ACC112 (cell line): Measurements from ENCODE around the gene CKS1B.

ENCODE experiments used
- H2AFZ ChIP-seq: fragments of 200-600 bp; sonication (generic); one replicate; pipeline ENCODE4 v1.6.0; 2017; ENCODE audit warnings: antibody characterized with exemption, low read length; ENCODE audit not compliant: unreplicated experiment
- H3K27ac ChIP-seq: fragments of 200-600 bp; sonication (generic); 2 replicates; pipeline ENCODE4 v1.5.1; 2014; ENCODE audit warnings: low read depth, mild to moderate bottlenecking, antibody characterized with exemption, low read length, moderate library complexity
- H3K27me3 ChIP-seq: fragments of 200-600 bp; sonication (generic); 2 replicates; pipeline ENCODE4 v1.6.1; 2014; ENCODE audit warnings: mild to moderate bottlenecking, antibody characterized with exemption, low read length, moderate library complexity, mixed read lengths; ENCODE audit not compliant: insufficient read depth
- H3K36me3 ChIP-seq: fragments of 200-600 bp; sonication (generic); 2 replicates; pipeline ENCODE4 v1.6.1; 2016; ENCODE audit warnings: mild to moderate bottlenecking, antibody characterized with exemption, low read length, moderate library complexity, mixed read lengths; ENCODE audit not compliant: insufficient read depth
- H3K4me1 ChIP-seq: fragments of 200-600 bp; sonication (generic); one replicate; pipeline ENCODE4 v1.6.1; 2016; ENCODE audit warnings: low read length, mixed read lengths; ENCODE audit not compliant: insufficient read depth, unreplicated experiment, control insufficient read depth
- H3K4me3 ChIP-seq: fragments of 200-600 bp; sonication (generic); 2 replicates; pipeline ENCODE4 v1.5.1; 2014; ENCODE audit warnings: mild to moderate bottlenecking, low read depth, low read length
- H3K79me2 ChIP-seq: fragments of 200-600 bp; sonication (generic); one replicate; pipeline ENCODE4 v1.6.0; 2016; ENCODE audit warnings: low read length; ENCODE audit not compliant: control insufficient read depth, unreplicated experiment, insufficient read depth

The CKS1B gene

DNA sequence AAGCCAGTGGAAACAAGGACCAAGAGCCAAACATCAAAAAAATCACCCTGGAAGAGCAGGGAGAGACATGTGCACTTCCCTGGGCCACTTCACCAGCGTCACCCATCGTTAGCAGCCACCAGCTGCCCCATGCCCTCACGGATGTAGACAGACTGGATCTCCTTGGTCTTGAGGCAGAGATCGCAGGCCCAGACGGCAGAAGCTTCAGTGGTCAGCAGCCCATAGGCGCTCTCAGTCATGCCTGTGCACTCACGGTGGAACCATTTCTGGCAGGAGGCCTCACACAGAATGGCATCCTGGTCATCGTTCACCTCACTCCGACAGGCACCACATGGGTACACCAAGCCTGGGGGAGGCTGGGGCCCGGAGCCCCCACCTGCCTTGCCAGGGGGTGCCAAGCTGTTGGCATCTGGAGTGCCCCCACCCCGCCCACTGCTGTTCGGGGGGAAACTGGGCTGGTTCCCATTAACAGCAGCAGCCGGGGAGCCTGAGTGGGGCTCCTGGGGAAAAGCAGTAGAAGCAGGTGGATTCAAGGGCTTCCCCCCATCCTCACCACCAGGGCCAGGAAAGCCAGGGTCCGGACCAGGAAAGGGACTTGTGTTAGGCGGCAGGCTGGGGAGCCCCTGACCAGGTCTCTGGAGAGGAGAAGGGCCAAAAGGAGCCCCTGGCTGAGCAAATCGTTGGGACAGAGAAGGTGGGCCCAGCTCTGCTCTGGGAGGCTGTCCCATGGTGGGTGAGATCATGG is 15.6 kb upstream of the CKS1B start:
- H3K4me1 ChIP-seq = peaks cover 33% of the 10 kb centered on the region
- H2AFZ ChIP-seq = no peak overlapping the region
- no peak overlapping the region for H3K4me3 ChIP-seq
- H3K79me2 ChIP-seq = peaks cover 8% of the 10 kb centered on the region
- no peaks in the 10 kb centered on the region for H3K27me3 ChIP-seq
- H3K36me3 ChIP-seq = no peaks in the 10 kb centered on the region
- H3K27ac ChIP-seq = no peak overlapping the region

GRCh38 chr1:154959426-154959780 is 15.1 kb upstream of the CKS1B start:
- Histone ChIP-seq H3K27me3 (no peaks in the 10 kb centered on the region), H2AFZ (no peak overlapping the region), H3K27ac (no peak overlapping the region), H3K36me3 (no peaks in the 10 kb centered on the region), H3K4me1 (peaks cover 35% of the 10 kb centered on the region), H3K4me3 (no peak overlapping the region), H3K79me2 (peaks cover 8% of the 10 kb centered on the region)

- Histone ChIP-seq H3K27ac (peak overlapping the region; percentile 80; the same call in 1 of the 2 replicates), H3K27me3 (no peaks in the 10 kb centered on the region), H3K36me3 (peaks cover 3% of the 10 kb centered on the region; the same call in 1 of the 2 replicates), H3K4me1 (peaks cover 34% of the 10 kb centered on the region), H3K4me3 (peak overlapping the region; percentile 83), H2AFZ (no peak overlapping the region), H3K79me2 (peaks cover 8% of the 10 kb centered on the region)
Observed at GRCh38 chr1:154960446-154961136, 13.9 kb upstream of the CKS1B start.

GRCh38 chr1:154961207-154962155 is 13.0 kb upstream of the CKS1B start, which contains the start of gene PYGO2:
Gene PYGO2 (minus strand): TSS chr1:154961782. CDS start chr1:154961576, 206 bp downstream.
- H3K79me2 ChIP-seq = peaks cover 14% of the 10 kb centered on the region
- peak within 1 kb of the TSS; percentile 83 for H3K4me3 ChIP-seq
- H3K36me3 ChIP-seq = peaks cover 3% of the 10 kb centered on the region; the same call in 1 of the 2 replicates
- H3K27ac ChIP-seq = peak within 1 kb of the TSS; percentile 80
- peak within 1 kb of the TSS; percentile 57 for H2AFZ ChIP-seq
- peaks cover 34% of the 10 kb centered on the region for H3K4me1 ChIP-seq
- no peaks in the 10 kb centered on the region for H3K27me3 ChIP-seq

DNA sequence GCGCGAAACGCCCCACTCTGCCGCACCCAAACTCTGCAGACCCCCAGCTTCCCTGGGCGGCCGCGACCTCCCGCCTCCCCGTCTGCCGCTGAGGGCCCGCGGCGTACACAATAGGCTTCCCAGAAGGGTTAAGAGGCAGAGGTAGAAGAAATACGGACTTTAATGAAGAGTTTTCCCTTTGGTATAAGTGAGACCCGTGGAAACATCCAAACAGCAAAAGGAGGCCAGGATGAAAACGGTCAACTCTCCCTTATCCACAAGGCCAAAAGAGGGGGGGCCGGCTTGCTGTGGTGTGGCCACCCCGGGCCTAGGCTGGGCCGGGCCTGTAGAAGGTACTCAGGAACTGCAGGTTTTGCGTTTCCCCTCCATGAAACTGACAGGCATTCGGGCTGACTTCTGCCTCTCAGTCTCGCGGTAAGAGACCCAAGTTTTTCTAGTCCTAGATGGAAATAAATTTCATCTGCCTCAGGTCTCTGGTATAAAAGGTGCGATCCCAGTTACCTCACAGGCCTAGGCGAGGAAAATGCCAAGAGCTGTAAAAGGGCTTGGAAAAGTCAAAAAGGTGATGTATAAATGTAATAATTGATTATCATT is 12.2 kb upstream of the CKS1B start:
- no peak overlapping the region for H2AFZ ChIP-seq
- peaks cover 22% of the 10 kb centered on the region for H3K79me2 ChIP-seq
- peak overlapping the region; percentile 83 for H3K4me3 ChIP-seq
- no peaks in the 10 kb centered on the region for H3K27me3 ChIP-seq
- peaks cover 36% of the 10 kb centered on the region for H3K4me1 ChIP-seq
- H3K27ac ChIP-seq = peak overlapping the region; percentile 80
- H3K36me3 ChIP-seq = peaks cover 3% of the 10 kb centered on the region; the same call in 1 of the 2 replicates

DNA sequence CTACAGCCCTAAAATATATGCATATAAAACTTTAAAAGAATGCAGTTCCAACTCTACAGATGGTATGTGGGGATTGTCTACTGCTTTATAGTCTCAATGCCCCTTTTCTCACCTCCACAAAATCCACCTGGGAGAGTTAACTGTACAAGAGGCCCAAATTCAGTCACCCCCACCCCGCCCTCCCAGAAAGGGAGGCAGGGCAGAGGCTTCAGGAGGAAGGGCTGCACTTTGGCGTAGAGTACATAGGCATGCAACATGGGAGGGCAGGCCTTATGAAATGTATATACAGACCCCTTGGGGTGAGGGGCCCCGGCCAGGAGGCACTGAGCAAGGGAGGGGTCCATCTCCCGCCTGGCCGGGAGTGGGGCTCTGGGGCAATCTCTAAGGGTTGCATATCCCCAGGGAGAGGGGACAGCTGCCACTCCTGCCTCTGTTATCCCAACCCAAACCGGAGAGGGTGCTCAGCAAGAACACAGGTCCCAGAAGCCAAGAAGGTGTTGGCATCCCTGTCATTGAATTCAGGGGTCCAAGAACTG is 11.6 kb upstream of the CKS1B start:
- Histone ChIP-seq H3K79me2 (peaks cover 28% of the 10 kb centered on the region), H3K27ac (no peak overlapping the region), H3K4me3 (peak overlapping the region; percentile 83), H3K36me3 (peaks cover 3% of the 10 kb centered on the region; the same call in 1 of the 2 replicates), H3K4me1 (peaks cover 42% of the 10 kb centered on the region), H2AFZ (no peak overlapping the region), H3K27me3 (no peaks in the 10 kb centered on the region)

- peaks cover 3% of the 10 kb centered on the region; the same call in 1 of the 2 replicates for H3K36me3 ChIP-seq
- no peak overlapping the region for H2AFZ ChIP-seq
- H3K4me1 ChIP-seq = peaks cover 49% of the 10 kb centered on the region
- no peak overlapping the region for H3K27ac ChIP-seq
- peaks cover 36% of the 10 kb centered on the region for H3K79me2 ChIP-seq
- no peak overlapping the region for H3K4me3 ChIP-seq
- no peaks in the 10 kb centered on the region for H3K27me3 ChIP-seq
Observed at GRCh38 chr1:154963643-154964042, 10.8 kb upstream of the CKS1B start.

- Histone ChIP-seq H3K27ac (peak overlapping the region; percentile 15; the same call in 1 of the 2 replicates), H3K79me2 (peaks cover 43% of the 10 kb centered on the region), H3K36me3 (peaks cover 3% of the 10 kb centered on the region; the same call in 1 of the 2 replicates), H3K4me1 (peaks cover 50% of the 10 kb centered on the region), H3K4me3 (no peak overlapping the region), H2AFZ (no peak overlapping the region), H3K27me3 (no peaks in the 10 kb centered on the region)
Observed at GRCh38 chr1:154964359-154964758, 10.1 kb upstream of the CKS1B start.

GRCh38 chr1:154966111-154966510 is 8.4 kb upstream of the CKS1B start:
- H3K27ac ChIP-seq = no peak overlapping the region
- peaks cover 3% of the 10 kb centered on the region; the same call in 1 of the 2 replicates for H3K36me3 ChIP-seq
- H3K79me2 ChIP-seq = peaks cover 50% of the 10 kb centered on the region
- no peaks in the 10 kb centered on the region for H3K27me3 ChIP-seq
- peaks cover 51% of the 10 kb centered on the region for H3K4me1 ChIP-seq
- no peak overlapping the region for H2AFZ ChIP-seq
- no peak overlapping the region for H3K4me3 ChIP-seq
